DMS79 (cell line): ENCODE data around the gene ABHD12.
A peak's percentile ranks its signal among the peaks of the same experiment; 100 is the strongest.
"Not testable (repeated sequence)": the region's sequence is repeated elsewhere in the genome, so short reads cannot be mapped to it uniquely, and the experiment has no call there.

ENCODE experiments used
- DNase-seq: peaks from one replicate; lab custom pipeline; 2025; lab: John Stamatoyannopoulos, UW

ABHD12 gene

GRCh38 chr20:25321991-25322390, 68.6 kb downstream of the ABHD12 start:
- no peak for DNase-seq

DNA sequence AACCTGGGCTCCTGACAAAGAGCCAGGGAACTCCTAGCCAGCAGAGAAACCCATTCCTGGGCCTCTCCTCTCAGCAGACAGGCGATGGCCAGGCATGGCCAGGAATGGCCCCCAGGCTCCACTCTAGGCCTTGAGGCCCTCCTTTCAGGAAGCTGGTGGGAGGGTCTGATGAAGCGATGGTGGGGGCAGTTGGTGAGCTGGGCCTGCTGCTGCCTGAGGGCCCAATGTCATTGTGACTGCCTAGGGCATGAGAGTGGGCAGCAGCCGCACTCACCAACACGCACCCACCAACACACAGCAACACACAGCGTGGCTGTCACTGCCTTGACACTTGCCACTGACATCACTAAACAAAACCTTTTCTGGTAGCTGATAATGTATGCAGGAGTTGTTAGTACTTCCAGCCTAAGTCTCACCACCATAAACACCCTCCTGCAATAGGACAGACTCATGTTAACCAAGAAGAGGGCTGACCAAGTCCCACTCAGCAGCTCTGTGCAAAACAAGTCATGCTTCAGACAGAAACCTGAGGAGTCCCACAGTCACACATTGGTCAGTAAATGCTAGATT, 69.3 kb downstream of the ABHD12 start:
- DNase-seq, result no peak

DNA sequence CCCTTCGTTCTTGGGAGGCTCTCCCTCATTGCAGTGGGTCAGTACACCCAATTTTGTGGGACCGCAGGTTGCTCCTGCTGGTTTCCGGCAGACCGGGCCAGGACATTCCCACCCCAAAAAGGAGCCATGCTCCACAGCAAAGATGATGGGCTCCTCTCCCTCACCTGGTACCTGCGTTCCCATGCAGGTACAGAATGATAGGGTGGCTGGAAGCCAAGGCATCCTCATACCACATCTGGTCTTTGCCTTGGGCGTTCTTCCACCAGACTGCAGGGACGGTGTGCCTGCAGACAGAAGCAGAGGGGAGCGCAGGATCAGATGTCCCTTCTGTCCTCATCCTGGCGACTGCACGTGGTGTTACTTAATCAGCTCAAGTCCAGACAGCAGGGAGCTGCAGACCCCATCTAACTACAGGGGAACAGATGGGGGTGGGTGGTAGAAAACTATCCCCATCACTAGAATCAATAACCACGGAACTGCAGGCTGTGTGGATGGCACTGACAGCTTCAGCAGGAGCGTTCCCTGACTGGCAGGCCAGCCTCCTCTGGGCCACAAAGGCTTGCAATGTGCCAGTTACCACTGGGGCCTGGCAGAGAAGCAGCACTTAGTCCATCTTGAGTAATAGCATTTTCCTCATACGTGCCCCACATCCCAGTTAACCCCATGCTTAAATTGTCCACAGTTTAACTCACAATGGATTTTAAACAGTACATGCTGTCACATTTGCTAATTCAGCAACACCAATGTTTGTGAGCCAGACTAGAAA, 70.4 kb downstream of the ABHD12 start:
- no peak for DNase-seq

DNA sequence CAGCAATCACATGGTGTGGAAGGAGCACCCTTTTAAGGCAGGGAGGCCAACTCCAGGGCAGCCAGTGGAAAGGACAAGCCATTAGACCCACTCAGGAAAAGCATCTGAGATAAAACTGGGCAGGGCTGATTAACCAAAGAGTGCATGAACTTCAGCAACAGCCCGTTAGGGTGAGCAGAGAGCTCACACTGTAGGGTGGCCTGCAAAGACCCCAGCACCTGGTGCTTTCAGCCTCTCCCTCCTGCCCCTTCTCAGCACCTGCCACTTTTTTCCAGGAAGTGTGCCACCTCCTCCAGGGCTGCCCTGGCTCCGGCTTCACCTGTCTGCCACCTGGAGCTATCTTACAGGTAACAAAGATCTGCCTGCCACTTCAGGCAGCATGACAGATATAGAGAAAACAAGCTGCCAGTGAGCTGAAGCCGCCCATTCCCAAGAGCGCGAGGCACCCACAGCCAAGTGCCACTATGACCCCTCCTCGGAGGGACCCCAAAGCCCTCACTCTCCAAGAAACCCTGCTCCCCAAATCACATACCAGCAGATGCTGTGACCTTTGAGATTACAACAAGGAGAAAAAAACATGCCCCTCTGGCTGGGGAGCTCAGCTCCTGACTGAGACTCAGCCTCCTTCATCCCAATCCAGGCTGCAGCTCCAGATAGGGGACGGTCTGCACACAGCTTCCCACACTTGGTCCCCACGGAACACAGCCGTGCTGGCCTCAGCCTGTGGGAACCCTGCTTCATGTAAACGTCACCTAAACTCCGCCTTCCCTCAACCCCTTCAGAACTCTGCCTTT, 71.2 kb downstream of the ABHD12 start:
- peak; percentile 64 for DNase-seq

GRCh38 chr20:25318471-25319240, 72.0 kb downstream of the ABHD12 start:
- no peak for DNase-seq

- DNase-seq, result peak; percentile 42
Observed at GRCh38 chr20:25317351-25318075, 73.1 kb downstream of the ABHD12 start.

GRCh38 chr20:25316506-25317190, 74.0 kb downstream of the ABHD12 start:
- no peak for DNase-seq

DNA sequence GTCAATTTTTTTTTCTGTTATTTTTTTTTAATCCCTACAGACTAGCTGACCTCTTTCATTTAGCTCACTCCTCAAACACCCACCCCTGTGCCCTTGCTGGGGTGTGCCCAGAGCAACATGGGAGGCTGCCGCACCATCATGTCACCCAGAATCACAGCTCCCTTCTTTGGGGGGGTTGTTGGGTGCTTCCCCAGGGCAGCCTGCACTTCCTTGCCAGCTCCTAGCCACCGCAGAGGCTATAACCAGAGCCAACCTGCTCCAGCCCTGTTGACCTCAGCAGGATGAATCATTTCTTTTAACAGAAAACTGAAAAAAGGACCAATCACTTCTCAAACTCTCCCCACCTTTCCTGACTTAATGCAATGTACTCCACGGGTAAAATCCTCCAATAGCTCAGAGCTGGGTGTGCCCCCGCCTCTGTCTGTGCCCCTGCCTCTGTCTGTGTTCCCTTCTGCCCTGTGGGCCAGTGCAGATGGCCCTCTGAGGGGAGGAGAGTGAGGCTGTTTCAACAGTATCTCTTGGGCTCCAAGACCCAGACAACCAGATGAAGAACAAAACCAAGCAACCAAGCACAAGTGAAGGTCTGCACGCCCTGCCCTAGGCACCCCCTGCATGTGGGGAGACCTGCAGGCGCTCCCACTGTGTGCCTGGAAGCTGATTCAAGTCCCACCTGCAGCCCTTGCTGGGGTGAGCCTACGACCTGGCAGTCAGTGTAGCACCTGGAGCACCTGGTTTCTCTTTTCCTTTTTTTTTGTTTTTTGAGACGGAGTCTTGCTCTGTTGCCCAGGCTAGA, 75.0 kb downstream of the ABHD12 start:
- DNase-seq, result no peak

DNA sequence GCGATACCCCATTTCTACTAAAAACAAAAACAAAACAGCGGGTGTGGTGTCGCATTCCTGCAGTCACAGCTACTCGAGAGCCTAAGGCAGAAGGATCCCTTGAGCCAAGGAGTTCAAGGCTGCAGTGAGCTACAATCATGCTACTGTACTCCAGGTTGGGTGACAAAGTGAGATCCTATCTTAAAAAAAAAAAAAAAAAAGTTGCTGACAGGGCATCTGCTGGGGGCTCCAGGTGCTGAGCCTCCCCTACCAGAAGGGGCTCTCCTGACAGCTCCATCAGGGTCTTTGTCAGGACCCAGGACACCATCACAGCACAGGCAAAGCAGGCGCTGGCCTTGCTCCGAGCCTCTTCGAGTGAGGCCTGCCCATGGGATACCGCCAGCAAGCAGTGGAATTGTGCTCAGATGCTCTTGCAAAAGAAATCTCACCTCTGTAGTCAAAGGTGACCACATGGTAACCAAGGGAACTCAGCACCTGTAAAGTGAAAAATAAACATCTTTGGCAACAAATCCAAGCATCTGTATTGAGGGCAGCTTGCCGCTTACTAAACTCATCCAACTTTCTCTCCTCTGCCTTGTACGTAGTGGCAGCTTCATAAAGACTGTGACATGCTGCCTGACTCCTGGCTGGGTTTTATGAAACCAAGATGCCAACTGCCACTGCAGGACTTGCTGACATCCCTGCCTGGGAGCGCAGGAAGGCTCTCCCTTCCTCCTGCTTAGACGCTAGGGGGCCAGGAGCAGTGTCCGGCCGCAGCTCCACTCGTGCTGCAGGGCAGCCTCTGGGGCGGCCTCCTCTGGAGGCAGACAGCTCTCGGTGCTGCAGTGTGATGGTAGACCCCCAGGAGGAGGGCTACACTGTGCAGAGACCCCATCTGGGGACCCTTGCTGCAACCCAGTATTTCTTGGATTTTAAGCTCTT, 75.9 kb downstream of the ABHD12 start:
- no peak for DNase-seq

GRCh38 chr20:25313593-25313992, 77.0 kb downstream of the ABHD12 start:
- DNase-seq, result no peak

- not testable (repeated sequence) for DNase-seq
Observed at GRCh38 chr20:25312716-25313115, 77.9 kb downstream of the ABHD12 start.

DNA sequence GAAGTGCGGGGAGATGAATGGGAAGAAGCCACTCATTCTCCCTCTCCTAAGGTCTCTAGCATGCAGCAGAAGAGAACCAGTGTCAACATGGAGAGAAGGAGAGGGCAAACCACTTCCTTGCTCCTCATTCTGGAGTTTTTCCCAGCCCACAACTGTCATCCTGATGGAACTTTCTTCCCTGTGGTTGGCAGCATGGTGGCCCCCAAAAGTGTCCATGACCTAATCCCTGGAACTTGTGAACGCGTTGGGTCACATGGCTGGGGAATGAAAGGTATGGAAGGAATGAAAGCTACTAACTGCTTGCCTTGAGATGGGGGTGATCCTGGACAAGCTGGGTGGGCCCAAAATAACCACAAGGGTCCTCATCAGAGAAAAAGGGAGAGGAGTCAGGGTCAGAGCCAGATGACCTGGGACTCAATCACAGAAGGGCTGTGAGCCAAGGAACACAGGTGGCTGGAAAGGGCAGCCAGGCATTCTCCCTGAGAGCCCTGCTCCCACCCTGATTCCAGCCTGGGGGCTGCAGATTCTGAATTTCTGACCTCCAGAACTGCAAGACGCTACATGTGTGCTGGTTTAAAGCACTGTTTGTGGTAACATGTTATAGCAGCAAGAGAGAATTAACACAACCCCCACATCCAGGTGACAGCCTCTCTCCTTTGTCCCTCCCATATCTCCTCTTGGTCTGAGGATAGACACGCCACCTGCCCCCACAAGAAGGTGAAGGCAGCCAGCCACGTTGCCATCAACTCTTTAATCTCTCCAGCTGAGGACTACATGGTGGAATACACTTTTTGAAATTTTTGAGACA, 79.5 kb downstream of the ABHD12 start:
- no peak for DNase-seq

DNA sequence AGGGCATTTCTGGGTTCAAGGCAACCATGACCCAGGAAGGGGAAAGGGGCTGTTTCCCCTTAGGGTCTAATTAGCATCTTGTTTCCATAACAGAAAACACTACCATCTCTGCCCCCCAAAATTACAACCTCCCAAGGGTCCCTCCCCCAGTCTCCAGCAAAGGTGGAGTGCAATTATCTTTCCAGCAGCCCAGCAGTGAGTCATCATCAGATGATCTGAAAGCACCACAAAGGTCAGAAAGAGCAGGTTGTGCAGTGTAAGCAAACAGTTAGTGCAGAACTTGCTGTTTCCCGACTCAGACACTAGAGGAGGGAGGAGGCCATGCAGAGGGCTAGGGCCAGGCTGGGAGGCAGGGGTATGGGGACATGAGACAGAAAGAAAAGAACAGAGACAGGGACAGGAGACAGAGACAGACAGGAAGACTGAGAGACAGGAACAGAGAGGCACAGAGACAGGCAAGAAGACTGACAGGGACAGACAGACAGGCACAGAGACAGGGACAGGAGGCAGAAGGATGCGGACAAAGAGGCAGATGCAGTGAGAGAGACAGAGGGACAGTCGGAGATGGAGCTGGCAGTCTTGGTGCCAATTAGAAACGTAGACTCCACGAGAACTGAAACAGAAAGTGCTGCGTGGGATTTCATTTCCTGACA, 80.2 kb downstream of the ABHD12 start:
- DNase-seq, result no peak

- no peak for DNase-seq
Observed at GRCh38 chr20:25309395-25310267, 81.0 kb downstream of the ABHD12 start.

GRCh38 chr20:25308671-25309394, 81.8 kb downstream of the ABHD12 start:
- DNase-seq, result no peak

DNA sequence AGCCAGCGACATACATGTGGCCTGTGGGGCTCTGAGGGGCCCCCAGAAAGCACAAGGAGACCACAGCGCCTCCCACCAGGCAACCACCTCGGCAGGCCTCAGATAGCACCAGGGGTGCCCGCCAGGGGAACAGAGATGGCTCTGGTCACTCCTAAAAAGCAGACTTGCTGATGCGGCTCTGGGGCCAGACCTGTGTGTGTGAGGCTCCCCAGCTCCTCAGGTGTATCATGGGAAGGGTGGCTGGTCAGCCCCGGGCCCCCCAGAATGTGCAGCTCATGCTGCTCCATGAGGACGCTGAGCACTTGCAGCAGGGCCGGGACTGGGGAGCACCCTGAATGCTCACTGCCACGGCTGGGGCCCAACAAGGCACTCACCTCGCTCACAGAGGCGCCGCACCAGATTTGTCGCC, 82.5 kb downstream of the ABHD12 start:
- DNase-seq, result no peak
